Trophoblast cell (in vitro differentiated cells and primary cell): Measurements from ENCODE around the gene SLC29A3.

Source experiments
- DNase-seq, 2 donors: peaks; one replicate each; pipeline ENCODE4 v3.0.0-alpha.2; 2016
- H2AFZ ChIP-seq: 2 replicates; pipeline ENCODE4 v1.6.1; 2013; ENCODE audit warnings: low read length, moderate library complexity, mild to moderate bottlenecking; ENCODE audit not compliant: insufficient read depth, poor library complexity
- H2AK5ac ChIP-seq: 2 replicates; pipeline ENCODE4 v1.6.1; 2013; ENCODE audit warnings: mild to moderate bottlenecking, low read length
- H2BK120ac ChIP-seq: 2 replicates; pipeline ENCODE4 v1.6.1; 2013; ENCODE audit warnings: low read length, mild to moderate bottlenecking, moderate library complexity; ENCODE audit not compliant: insufficient read depth, poor library complexity
- H2BK12ac ChIP-seq: 2 replicates; pipeline ENCODE4 v1.6.1; 2013; ENCODE audit warnings: mild to moderate bottlenecking, low read length, moderate library complexity
- H2BK5ac ChIP-seq: 2 replicates; pipeline ENCODE4 v1.6.1; 2013; ENCODE audit warnings: low read length, low read depth, moderate library complexity, mild to moderate bottlenecking; ENCODE audit not compliant: poor library complexity
- H3K14ac ChIP-seq: 2 replicates; pipeline ENCODE4 v1.6.1; 2013; ENCODE audit warnings: mild to moderate bottlenecking, low read length
- H3K18ac ChIP-seq: 2 replicates; pipeline ENCODE4 v1.6.1; 2013; ENCODE audit warnings: mild to moderate bottlenecking, low read length
- H3K23ac ChIP-seq: 2 replicates; pipeline ENCODE4 v1.6.1; 2013; ENCODE audit warnings: low read length
- H3K27ac ChIP-seq: 2 replicates; pipeline ENCODE4 v1.5.1; 2013; ENCODE audit warnings: low read depth, mild to moderate bottlenecking, inconsistent platforms, low read length, moderate library complexity
- H3K27me3 ChIP-seq: 2 replicates; pipeline ENCODE4 v1.6.1; 2013; ENCODE audit warnings: inconsistent platforms, mild to moderate bottlenecking, low read length, moderate library complexity; ENCODE audit not compliant: insufficient read depth
- H3K36me3 ChIP-seq, 2 experiments: 1 replicate in 1 of 2; 2 replicates in 1 of 2; pipeline ENCODE4 v1.6.1; 2013; ENCODE audit warnings: low read length in 2 of 2, mild to moderate bottlenecking in 2 of 2, moderate library complexity in 1 of 2; ENCODE audit not compliant: insufficient read depth in 2 of 2, control insufficient read depth in 1 of 2
- H3K4ac ChIP-seq: 2 replicates; pipeline ENCODE4 v1.6.1; 2013; ENCODE audit warnings: low read depth, mild to moderate bottlenecking, low read length, moderate library complexity
- H3K4me1 ChIP-seq, 2 experiments: 1 replicate in 1 of 2; 2 replicates in 1 of 2; pipeline ENCODE4 v1.6.1; 2013; ENCODE audit warnings: low read length in 2 of 2, mild to moderate bottlenecking in 2 of 2, moderate library complexity in 1 of 2; ENCODE audit not compliant: insufficient read depth in 2 of 2, control insufficient read depth in 1 of 2
- H3K4me2 ChIP-seq: 2 replicates; pipeline ENCODE4 v1.6.1; 2013; ENCODE audit warnings: inconsistent platforms, mild to moderate bottlenecking, low read length, moderate library complexity
- H3K4me3 ChIP-seq: 2 replicates; pipeline ENCODE4 v1.5.1; 2013; ENCODE audit warnings: mild to moderate bottlenecking, low read depth, low read length, inconsistent platforms
- H3K79me1 ChIP-seq: one replicate; pipeline ENCODE4 v1.6.1; 2013; ENCODE audit warnings: low read length
- H3K79me2 ChIP-seq: 2 replicates; pipeline ENCODE4 v1.6.1; 2013; ENCODE audit warnings: low read length, mild to moderate bottlenecking; ENCODE audit not compliant: control insufficient read depth, insufficient read depth, poor library complexity
- H3K9ac ChIP-seq: 2 replicates; pipeline ENCODE4 v1.6.1; 2013; ENCODE audit warnings: mild to moderate bottlenecking, low read length
- H3K9me3 ChIP-seq: 2 replicates; pipeline ENCODE4 v1.6.1; 2013; ENCODE audit warnings: low read depth, mild to moderate bottlenecking, control low read depth, inconsistent platforms, low read length; ENCODE audit not compliant: insufficient read depth
- H4K12ac ChIP-seq: 2 replicates; pipeline ENCODE4 v1.6.1; 2013; ENCODE audit warnings: low read depth, mild to moderate bottlenecking, low read length, moderate library complexity
- H4K8ac ChIP-seq: 2 replicates; pipeline ENCODE4 v1.6.1; 2013; ENCODE audit warnings: low read depth, mild to moderate bottlenecking, low read length, moderate library complexity
- H4K91ac ChIP-seq: one replicate; pipeline ENCODE4 v1.6.1; 2013; ENCODE audit warnings: low read depth, mild to moderate bottlenecking, low read length, moderate library complexity
- WGBS: extraction: QIAGEN DNeasy Blood & Tissue Kit; methylation state at CpG from one replicate; pipeline ENCODE4 v1.1.7; 2013; ENCODE audit warnings: missing lambda C conversion rate; ENCODE audit not compliant: insufficient read length, insufficient coverage; ENCODE audit errors: extremely low coverage; 5-methylcytosine and 5-hydroxymethylcytosine counted together

Gene SLC29A3

DNA sequence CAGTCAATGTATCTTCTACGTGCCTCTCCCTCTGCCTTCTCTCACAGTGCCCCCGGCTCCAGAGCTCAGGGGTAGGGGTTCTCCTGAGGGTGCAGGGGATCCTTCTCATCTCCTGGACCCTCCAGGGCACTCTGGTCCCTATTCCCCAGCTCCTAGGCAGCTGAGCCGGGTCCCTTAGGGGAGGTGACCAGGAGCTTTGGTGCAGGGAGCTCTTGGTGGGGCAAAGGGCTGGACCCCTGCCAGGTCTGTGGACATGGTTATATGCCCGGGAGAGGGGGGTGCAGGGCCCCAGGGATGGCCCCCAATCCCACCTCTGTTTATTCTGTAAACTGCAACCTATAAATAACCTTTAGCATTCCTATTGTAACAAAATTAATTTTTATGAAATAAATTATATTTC is 16.6 kb upstream of the SLC29A3 start:
- H2AFZ ChIP-seq: no peak overlapping the region
- H3K14ac ChIP-seq: no peak overlapping the region
- H2BK5ac ChIP-seq: no peak overlapping the region
- no peak overlapping the region for H3K4ac ChIP-seq
- H3K9me3 ChIP-seq: no peaks in the 10 kb centered on the region
- H3K4me3 ChIP-seq: no peak overlapping the region
- DNase-seq: no peak
- no peak overlapping the region for H2AK5ac ChIP-seq
- WGBS: no CpG with 5 or more reads among the region's 4 CpGs
- no peak overlapping the region for H4K8ac ChIP-seq
- H4K12ac ChIP-seq: no peak overlapping the region
- H3K79me2 ChIP-seq: no peaks in the 10 kb centered on the region
- no peak overlapping the region for H2BK120ac ChIP-seq
- no peak overlapping the region for H3K9ac ChIP-seq
- peaks cover 55 to 76% of the 10 kb centered on the region in 2 experiments for H3K36me3 ChIP-seq
- no peak overlapping the region for H3K18ac ChIP-seq
- H3K4me1 ChIP-seq: peaks cover 2 to 3% of the 10 kb centered on the region in 2 experiments
- H4K91ac ChIP-seq: no peak overlapping the region
- H3K23ac ChIP-seq: no peak overlapping the region
- H3K79me1 ChIP-seq: no peaks in the 10 kb centered on the region
- no peak overlapping the region for H3K4me2 ChIP-seq
- no peak overlapping the region for H3K27ac ChIP-seq
- H2BK12ac ChIP-seq: no peak overlapping the region
- no peaks in the 10 kb centered on the region for H3K27me3 ChIP-seq

DNA sequence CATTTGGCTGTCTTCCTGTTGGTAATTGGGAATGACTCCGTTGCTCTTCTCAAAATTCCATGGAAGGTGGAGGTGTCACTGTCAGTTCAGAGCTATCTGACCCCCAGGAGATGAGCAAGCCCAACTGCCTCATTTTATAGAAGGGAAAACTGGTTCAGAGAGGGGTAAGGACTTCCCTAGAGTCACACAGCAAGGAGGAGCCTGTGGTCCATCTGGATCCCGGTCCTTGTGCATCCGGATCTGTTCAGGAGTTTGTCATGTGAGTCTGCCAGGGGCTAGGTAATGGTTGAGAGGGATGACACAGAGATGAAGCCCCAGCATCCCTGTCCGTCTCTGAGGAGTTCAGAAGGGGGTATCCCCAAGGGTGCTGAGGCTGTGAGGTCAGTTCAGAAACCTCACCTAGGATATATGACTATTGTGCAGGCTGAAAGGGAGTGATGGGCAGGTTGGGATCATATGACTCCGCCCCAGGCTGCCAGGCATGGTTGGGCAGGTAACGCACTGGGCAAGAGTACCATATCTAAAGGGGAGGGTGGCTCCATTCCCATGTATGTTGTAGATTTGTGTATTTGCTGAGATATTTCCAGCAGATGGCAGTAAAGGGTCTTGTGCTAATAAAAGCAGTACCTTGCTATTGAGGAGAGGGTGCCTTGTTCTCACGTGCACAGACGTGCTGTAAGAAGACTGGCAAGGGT is 16.0 kb upstream of the SLC29A3 start:
- H3K79me2 ChIP-seq: no peaks in the 10 kb centered on the region
- H3K79me1 ChIP-seq: no peaks in the 10 kb centered on the region
- H3K4me2 ChIP-seq: no peak overlapping the region
- H3K36me3 ChIP-seq: peaks cover 49 to 71% of the 10 kb centered on the region in 2 experiments
- no peak overlapping the region for H2BK12ac ChIP-seq
- no peaks in the 10 kb centered on the region for H3K27me3 ChIP-seq
- H3K4ac ChIP-seq: no peak overlapping the region
- no peak overlapping the region for H4K8ac ChIP-seq
- no peak overlapping the region for H4K12ac ChIP-seq
- H3K4me1 ChIP-seq: peaks cover 3 to 4% of the 10 kb centered on the region in 2 experiments
- H3K18ac ChIP-seq: no peak overlapping the region
- H3K14ac ChIP-seq: no peak overlapping the region
- peak in 1 of 2 donors; percentile 87 for DNase-seq
- H3K9ac ChIP-seq: no peak overlapping the region
- H4K91ac ChIP-seq: no peak overlapping the region
- H2AFZ ChIP-seq: no peak overlapping the region
- H3K9me3 ChIP-seq: no peaks in the 10 kb centered on the region
- no peak overlapping the region for H2AK5ac ChIP-seq
- no peak overlapping the region for H3K4me3 ChIP-seq
- no peak overlapping the region for H3K23ac ChIP-seq
- no peak overlapping the region for H3K27ac ChIP-seq
- no CpG with 5 or more reads among the region's 8 CpGs for WGBS
- H2BK5ac ChIP-seq: no peak overlapping the region
- H2BK120ac ChIP-seq: no peak overlapping the region

DNA sequence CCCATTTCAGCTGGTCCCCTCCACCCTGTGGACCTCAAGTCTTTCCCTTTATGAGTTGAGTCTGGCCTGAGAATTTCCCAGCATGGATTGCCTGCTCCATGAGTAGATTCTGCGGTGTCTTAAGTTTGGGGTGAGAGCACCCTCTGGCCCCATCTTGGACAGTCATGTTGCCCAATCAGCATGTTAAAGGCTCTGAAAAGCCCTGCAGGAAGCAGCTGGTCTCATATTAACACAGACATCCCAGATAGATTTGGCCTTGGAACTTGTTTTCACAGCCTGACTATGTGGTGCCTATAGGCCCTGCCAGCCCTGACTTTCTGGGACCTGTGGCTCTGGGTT is 15.5 kb upstream of the SLC29A3 start:
- no peaks in the 10 kb centered on the region for H3K27me3 ChIP-seq
- H3K9ac ChIP-seq: no peak overlapping the region
- H3K79me2 ChIP-seq: no peaks in the 10 kb centered on the region
- H2BK120ac ChIP-seq: no peak overlapping the region
- peaks cover 3 to 4% of the 10 kb centered on the region in 2 experiments for H3K4me1 ChIP-seq
- H3K4me3 ChIP-seq: no peak overlapping the region
- no peak overlapping the region for H3K23ac ChIP-seq
- H3K27ac ChIP-seq: no peak overlapping the region
- no peak overlapping the region for H2AFZ ChIP-seq
- no peak overlapping the region for H2BK12ac ChIP-seq
- H3K4me2 ChIP-seq: no peak overlapping the region
- H3K14ac ChIP-seq: no peak overlapping the region
- WGBS: no CpG with 5 or more reads among the region's 1 CpG
- H3K79me1 ChIP-seq: no peaks in the 10 kb centered on the region
- H4K91ac ChIP-seq: no peak overlapping the region
- no peak overlapping the region for H4K12ac ChIP-seq
- H2AK5ac ChIP-seq: no peak overlapping the region
- no peak overlapping the region for H4K8ac ChIP-seq
- H3K36me3 ChIP-seq: peaks cover 46 to 67% of the 10 kb centered on the region in 2 experiments
- no peak for DNase-seq
- H3K4ac ChIP-seq: no peak overlapping the region
- H3K9me3 ChIP-seq: no peaks in the 10 kb centered on the region
- no peak overlapping the region for H2BK5ac ChIP-seq
- no peak overlapping the region for H3K18ac ChIP-seq

DNA sequence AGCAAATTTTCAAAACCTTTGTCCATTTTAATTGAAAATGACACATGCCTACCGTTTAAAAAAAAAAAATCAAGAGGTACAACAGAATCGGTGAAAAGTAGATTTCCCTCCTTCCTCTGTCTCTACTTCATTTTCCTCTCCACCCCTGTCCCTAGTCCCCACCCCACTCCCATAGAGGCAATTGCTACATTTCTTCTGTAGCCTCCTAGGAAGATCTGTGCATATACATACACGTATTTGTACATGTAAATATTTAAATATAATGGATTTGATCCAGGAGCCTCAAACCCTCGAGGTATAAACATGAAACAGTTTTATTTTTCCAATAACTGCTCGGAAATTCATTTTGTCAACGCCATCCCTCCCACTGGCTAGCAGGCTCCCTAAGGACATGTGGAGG is 14.1 kb upstream of the SLC29A3 start:
- Histone ChIP-seq H3K4me1 (peaks cover 3 to 4% of the 10 kb centered on the region in 2 experiments), H3K36me3 (peaks cover 36 to 57% of the 10 kb centered on the region in 2 experiments), H3K4me3 (no peak overlapping the region), H3K9ac (no peak overlapping the region), H2AFZ (no peak overlapping the region), H3K9me3 (no peaks in the 10 kb centered on the region), H3K79me2 (no peaks in the 10 kb centered on the region), H4K8ac (no peak overlapping the region), H3K4ac (no peak overlapping the region), H3K18ac (no peak overlapping the region), H3K4me2 (no peak overlapping the region), H2BK12ac (no peak overlapping the region), H2BK120ac (no peak overlapping the region), H2BK5ac (no peak overlapping the region), H4K91ac (no peak overlapping the region), H3K79me1 (no peaks in the 10 kb centered on the region), H3K14ac (no peak overlapping the region), H2AK5ac (no peak overlapping the region), H3K23ac (no peak overlapping the region), H3K27ac (no peak overlapping the region), H4K12ac (no peak overlapping the region), H3K27me3 (no peaks in the 10 kb centered on the region)
- no CpG with 5 or more reads among the region's 6 CpGs for WGBS
- DNase-seq: no peak
